SIG-M5 treated with dmso at 0.1 percent for 504 hours (cell line): Measurements from ENCODE around the gene ZCCHC9.
A peak's percentile ranks its signal among the peaks of the same experiment; 100 is the strongest.
"Not testable (repeated sequence)": the region's sequence is repeated elsewhere in the genome, so short reads cannot be mapped to it uniquely, and the experiment has no call there.

Experiments used
- DNase-seq: peaks from one replicate; lab custom pipeline; 2025; ENCODE audit not compliant: unreplicated experiment; lab: John Stamatoyannopoulos, UW

The ZCCHC9 gene, protein sequence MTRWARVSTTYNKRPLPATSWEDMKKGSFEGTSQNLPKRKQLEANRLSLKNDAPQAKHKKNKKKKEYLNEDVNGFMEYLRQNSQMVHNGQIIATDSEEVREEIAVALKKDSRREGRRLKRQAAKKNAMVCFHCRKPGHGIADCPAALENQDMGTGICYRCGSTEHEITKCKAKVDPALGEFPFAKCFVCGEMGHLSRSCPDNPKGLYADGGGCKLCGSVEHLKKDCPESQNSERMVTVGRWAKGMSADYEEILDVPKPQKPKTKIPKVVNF

DNA sequence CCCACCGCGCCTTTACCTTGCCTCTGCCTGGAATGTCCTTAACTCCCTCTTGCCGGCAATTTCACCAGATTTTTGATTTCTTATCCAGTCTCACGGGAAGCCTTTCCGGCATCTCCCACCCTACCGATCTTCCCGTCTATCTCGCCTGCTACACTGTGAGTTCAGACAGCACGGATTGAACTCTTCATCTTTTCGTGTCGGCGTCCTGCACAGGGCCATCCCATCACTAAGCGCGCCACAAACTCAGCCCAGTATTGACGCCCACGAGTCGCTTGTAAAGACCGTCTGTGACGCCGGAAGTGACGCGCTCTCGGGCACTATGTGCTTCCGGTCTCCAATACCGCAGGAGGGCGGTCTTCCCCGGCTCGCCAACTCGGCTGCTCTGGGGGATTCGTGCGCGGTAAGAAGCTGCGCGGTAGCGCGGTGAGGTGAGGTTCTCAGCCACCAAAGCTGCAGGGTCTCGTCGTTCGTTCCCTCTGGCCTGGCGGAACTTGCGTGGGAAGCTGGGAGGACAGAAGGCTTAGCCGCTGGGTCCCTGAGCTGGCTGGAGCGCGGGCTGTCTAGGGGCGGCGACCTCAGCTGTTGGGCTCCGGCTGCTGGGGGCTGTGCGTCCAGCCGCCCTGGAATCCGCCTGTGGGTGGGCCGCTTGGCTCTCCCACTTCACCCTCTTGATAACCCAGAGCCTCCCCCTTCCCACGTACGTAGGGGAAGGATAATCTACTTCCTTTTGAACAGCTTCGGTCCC lies at the start of gene ZCCHC9:
Gene ZCCHC9, plus strand, starts transcription at position 317 of the 745 bp plus-strand sequence. CDS start 3,171 bp downstream, outside the sequence.
- DNase-seq: peak; percentile 97

DNA sequence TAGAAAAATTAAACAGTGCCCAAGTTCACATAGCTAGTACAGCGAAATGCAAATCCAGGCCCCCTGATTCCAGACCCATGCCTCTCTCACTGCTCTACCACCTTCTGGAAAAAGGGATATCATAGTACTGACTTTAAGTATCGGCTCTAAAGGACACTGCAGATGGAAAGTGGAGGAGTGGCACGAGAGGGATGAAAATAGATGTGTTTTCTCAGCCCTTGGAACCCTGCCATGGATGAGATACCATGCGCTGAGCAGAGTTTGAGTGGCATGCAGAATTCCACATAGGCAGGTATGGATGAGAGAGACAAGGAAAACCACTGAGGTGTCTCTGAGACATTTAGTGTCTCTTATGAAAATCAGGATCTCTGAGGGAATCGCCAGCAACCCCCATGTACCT lies 49.5 kb upstream of the ZCCHC9 start:
- no peak for DNase-seq

DNA sequence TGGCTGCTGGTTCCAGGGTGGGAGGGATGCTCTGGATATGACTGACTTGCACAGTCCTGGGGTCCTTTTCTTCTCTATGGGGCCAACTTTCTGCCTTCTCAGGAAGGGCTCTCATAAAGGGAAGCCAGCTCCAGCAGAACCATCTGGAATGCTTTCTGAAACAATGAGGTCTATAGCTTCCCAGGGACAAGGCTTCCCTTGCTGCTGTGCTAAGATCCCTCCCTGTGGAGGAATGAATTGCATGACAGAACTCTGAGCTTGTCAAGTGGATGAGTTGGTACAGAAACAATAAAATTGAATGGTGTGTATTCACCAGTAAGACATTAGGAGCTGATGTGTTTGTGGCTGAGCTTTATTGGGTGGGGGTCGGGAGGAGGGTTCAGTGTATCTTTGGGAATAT lies 48.5 kb upstream of the ZCCHC9 start:
- DNase-seq: no peak

DNA sequence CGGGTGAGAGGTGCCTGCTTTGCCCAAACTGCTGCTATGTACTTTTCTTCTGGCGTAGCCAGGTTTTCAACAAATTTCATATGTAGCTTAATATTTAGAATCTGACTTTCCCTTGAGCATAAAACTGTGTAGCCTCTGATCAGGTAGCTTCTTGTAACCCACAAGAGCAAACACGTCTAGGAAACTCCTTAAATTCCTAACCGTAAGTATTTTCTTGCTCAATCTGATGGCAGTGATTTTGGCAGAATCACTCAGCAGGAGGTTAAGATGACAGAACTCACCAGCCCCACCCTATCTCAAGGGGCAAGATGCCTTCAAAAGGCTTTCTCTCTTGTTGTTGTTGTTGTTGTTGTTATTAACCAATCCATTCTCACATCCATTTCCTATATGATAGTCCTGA lies 47.5 kb upstream of the ZCCHC9 start:
- DNase-seq: no peak

DNA sequence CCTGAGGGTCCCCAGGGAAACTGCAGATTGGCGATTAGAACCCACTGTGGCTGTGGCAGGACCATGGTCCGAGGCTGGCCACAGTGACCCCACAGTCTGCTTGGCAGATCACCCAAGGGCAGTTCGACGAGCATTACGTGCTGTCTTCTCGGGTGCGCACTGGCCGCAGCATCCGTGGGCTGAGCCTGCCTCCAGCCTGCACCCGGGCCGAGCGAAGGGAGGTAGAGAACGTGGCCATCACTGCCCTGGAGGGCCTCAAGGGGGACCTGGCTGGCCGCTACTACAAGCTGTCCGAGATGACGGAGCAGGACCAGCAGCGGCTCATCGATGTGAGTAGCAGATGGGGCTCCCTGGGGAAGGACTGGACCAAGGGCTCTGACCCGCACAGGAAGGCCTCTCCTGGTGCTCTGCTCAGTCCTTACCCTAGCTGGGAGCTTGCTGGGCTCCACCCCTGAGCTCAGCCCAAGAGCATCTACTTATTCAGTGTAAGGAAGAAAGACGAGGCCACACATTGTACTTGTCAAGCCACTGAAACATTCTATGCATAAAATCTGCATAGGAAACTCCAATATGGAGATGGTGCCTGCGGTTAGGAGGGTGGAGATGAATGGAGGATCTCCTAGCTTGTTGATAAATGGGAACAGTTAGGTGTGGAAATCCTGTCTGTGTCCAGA lies 46.4 kb upstream of the ZCCHC9 start:
- no peak for DNase-seq

DNA sequence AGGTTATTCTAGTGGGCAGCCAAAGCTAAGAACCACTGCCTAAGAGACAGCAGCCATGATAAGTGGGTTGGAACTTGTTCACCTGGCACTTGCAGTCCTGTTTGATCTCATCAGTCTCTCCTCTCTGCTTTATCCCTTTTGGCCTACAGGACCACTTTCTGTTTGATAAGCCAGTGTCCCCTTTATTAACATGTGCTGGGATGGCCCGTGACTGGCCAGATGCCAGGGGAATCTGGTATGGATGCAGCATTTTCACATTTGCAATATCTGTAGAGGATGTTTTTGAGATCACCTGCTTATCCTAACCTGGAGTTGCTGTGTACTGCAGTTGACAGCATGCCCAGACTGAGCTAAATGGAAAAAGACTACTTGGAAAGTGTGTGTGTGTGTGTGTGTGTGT lies 44.6 kb upstream of the ZCCHC9 start:
- no peak for DNase-seq

DNA sequence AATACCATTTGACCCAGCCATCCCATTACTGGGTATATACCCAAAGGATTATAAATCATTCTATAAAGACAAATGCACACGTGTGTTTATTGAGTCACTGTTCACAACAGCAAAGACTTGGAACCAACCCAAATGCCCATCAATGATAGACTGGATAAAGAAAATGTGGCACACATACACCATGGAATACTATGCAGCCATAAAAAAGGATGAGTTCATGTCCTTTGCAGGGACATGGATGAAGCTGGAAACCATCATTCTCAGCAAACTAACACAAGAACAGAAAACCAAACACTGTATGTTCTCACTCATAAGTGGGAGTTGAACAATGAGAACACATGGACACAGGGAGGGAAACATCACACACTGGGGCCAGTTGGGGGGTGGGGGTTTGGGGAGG lies 38.6 kb upstream of the ZCCHC9 start:
- not testable (repeated sequence) for DNase-seq

DNA sequence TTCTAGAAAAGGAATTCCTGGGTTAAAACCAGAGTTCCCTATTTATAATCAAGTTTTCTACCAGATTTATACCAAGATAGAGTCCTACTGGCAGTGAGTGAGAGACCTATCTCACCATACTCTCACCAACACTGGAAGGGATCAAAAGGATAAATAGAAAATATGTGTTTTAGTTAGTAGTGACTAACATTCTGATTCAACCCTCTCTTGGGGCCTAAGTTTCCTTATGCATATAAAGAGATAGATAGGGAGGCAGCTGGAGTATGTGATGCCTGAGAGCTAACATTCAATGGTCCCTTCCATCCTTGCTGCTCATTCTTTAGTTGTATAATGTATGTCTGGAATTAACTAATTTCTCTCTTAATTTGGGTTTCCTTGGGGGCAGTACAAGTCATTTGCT lies 36.3 kb upstream of the ZCCHC9 start:
- DNase-seq: no peak

DNA sequence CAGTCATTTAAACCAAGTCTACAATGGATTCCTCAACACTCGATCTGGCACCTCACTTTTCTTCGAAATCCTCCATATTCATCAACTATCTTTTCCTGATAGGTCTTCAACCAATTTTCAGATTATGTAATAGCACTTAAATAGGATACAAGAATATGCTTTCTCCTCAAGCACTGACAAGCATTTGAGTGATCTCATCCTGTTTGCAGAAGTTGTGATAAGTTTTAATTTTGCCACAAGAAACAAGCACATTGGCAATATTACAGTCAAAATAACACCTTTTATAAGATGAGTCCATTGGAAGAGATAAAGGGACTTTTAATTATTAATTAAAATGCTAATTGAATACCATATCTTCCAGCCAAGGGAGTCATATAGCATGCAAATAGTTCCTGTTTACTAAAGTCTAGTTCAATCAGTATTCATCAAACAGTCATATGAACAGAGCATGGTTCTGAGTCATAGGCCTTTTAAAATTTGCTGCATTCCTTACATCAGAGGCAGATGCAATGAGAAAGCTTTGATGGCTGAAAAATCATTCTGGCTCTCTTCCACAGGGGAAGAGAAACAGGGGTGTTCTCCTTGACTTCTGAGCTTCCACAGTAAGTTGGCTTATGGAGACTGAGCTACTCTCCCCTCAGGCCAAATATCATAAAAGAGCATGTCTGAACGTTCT lies 32.7 kb upstream of the ZCCHC9 start:
- DNase-seq: peak; percentile 5

DNA sequence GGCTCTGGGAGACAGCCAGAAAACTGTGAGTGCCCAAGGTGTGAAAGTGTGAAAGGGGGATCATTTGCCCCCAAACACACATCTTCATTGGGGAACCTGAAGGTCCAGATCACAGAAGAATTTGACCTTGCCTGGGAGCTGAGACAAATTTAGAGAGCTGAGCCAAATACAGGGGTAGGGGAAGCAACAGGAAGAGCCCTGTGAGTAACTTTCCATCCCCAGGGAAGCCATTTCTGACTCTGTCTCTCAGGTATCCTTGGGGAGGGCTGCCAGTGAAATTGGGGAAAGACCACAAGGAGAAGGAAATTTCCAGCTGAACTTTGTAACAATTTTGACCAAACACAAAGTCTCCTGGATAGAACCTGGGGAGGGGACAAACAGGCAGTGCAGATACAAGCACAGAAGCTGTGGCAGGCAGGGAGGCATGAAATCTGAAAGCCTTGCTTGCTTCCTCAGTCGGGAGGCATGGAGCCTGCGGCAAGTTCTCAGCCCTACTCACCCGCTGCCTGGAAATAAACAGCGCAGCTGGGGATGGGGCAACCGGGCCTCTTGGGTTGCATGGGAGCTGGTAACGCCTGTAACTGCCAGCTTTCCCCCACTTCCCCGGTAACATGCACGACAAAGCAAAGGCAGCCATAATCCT lies 31.5 kb upstream of the ZCCHC9 start:
- no peak for DNase-seq

DNA sequence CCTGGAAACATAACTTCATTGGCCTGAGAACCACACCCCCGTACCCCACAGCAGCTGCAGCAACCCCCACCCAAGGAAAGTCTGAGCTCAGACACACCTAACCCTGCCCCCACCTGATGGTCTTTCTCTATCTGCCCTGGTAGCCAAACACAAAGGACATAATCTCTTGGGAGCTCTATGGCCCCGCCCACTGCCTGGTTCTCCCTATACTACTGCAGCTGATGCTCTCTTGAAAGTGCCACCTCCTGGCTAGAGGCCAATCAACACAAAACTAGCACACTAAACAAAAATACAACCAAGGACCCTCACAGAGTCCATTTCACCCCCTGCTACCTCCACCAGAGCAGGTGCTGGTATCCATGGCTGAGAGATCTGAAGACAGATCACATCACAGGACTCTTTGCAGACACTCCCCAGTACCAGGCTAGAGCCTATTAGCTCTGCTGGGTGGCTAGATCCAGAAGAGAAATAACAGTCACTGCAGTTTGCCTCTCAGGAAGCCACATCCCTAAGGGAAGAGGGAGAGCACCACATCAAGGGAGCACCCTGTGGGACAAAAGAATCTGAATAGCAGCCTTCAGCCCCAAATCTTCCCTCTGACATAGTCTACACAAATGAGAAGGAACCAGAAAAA lies 30.9 kb upstream of the ZCCHC9 start:
- DNase-seq: not testable (repeated sequence)

DNA sequence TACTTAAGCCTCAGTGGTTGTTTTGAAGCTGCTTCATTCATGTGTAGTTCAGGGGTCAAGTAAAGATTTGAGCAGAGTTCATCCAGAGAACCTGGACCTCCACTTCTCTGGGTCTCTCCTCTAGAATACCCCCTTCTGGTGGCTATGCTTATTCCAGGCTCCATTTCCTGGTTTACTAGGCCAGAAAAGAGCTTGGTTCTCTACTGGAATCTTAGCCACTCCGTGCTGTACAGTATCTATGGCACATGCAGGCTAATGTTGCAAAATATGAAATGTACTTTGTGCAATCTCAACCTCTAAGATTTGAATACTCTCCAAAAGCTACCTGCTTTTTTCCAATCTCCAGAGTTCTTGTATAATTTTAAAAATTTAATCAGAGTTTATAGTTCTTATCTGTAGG lies 17.4 kb upstream of the ZCCHC9 start:
- no peak for DNase-seq

DNA sequence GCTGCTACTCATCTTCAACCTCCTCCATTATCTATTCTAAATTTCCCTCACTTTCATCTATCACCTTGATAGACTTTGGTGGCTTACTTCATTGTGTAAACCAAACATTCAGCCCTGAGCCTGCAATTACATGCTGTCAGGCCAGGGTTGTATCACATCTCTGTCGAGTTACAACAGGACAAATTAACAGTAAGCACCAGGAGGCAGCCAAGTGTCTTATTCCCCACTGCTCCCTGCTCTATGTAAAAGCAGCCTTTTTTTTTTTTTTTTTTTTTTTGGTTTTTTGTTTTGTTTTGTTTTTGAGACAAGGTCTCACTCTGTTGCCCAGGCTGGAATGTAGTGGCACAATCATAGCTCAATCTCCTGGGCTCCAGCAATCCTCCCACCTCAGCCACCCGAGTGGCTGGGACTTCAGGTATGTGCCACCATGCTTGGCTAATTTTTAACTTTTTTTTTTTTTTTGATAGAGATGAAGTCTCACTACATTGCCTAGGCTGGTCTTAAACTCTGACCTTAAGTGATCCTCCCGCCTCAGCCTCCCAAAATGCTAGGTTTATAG lies 15.2 kb upstream of the ZCCHC9 start:
- no peak for DNase-seq

DNA sequence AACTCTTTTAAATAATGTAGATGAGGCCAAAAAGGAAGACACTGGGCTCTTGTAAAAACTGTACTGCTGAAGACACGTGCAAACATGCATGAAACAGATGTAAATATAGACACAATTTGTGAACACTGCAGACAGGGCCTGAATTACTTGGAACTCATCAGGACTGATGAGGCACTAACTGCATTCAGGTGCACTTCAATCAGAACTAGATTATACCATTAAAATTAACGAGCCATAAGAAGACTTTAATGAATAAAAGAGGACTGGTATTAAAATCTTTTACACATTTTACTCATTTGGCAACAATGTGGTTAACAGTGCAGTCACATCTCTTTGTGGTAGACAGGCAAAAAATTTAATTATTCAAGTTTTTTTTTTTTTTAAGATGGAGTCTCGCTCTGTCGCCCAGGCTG lies 13.4 kb upstream of the ZCCHC9 start:
- DNase-seq: no peak

DNA sequence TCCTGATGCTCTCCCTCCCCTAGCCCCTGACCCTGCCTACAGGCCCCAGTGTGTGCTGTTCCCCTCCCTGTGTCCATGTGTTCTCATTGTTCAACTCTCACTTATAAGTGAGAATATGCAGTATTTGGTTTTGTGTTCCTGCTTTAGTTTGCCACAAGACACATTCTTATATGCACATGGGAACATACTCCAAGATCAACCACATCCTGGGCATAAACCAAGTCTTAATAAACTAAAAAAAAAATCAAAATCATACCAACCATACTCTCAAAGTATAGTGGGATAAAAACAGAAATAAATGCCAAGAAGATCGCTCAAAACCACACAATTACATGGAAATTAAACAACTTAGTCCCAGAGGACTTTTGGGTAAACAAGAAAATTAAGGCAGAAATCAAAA lies 11.2 kb upstream of the ZCCHC9 start:
- DNase-seq: no peak

DNA sequence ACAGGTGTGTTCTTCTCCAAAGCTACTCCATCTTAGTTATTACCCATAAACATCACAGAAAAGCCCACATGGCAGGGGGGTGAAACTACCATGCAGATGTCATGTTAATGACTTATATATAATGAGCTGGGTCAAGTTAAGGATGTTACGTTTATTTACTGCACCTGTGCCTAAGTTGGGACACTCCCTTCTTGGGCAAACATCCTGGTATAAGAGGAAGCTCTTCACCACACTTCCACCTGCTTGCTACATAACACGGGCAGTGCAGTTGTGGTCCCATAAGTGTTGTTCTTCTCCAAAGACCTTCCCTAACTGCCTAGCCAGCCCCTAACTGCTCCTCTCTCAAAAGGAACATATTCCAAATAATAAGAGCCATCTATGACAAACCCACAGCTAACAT lies 9.3 kb upstream of the ZCCHC9 start:
- no peak for DNase-seq

DNA sequence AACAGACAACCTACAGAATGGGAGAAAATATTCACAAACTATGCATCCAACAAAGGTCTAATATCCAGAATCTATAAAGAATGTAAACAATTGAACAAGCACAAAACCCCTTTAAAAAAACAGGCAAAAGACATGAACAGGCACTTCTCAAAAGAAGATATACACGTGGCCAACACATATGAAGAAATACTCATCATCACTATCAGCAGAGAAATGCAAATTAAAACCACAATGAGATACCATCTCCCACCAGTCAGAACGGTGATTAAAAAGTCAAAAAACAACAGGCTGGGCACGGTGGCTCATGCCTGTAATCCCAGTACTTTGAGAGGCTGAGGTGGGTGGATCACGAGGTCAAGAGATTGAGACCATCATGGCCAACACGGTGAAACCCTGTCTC lies 7.4 kb upstream of the ZCCHC9 start:
- not testable (repeated sequence) for DNase-seq

DNA sequence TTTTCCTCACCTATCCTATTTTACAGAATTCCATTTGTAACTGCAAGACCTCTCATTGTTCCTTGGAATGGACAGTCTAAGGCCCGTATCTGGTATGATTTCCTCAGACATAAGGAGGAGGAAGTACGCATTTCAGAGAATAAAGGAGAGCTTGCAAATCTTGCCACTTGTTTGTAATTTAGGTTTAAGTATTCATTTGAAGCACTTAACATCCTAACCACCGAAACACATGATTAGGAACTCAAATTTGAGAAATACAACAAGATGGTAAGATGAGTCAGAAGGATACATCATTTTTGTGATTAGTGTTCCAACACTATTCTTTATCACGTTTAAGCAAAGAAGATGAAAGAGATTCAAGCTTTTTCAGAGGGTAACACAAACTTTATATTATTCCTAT lies 3.9 kb upstream of the ZCCHC9 start:
- no peak for DNase-seq

DNA sequence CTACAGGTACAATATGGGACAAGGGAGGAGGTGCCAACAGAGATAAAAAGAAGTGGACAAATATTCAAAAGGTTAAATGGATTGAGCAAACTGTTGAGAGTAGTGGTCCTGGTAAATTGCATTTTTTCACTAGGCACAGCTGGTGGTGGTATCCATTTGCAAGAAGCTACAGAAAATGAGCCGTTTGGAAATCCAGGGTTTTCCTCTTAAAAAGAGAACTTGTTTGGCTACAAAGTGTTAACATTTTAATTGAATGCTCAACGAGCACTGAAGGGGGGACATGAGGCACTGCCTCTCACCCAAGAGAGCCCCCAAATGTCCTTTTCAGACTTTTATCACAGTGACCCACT lies 491 bp upstream of the ZCCHC9 start:
- no peak for DNase-seq

DNA sequence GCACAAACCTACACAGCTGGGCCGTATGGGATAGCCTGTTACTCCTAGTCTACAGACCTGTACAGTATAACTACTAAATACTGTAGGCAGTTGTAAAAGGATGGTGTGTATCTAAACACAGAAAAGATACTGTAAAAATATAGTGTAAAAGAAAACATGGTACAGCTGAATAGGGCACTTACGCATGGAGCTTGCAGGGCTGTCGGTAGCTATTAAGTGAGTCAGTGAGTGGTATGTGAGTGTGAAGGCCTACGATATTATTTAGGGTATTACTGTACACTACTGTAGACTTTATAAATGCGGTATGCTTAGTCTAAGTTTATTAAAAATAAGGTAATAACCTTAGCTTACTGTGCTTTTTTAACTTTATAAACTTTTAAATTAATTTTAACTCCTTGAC lies 1.2 kb downstream of the ZCCHC9 start:
- no peak for DNase-seq
